Left lung (tissue), 10 donors: ENCODE measurements around the gene SGPP2. TPM values are rescaled to one million over a fixed set of nuclear protein-coding genes. Genes with fewer than 3 reads are reported as not detected.

Source experiments
- ATAC-seq: fragments of 200-7000 bp; cut with Tn5 transposase; one replicate; pipeline ENCODE4 v1.9.1; 2020; ENCODE audit warnings: moderate library complexity
- DNase-seq, 4 donors: peaks; one replicate each; pipeline ENCODE4 v3.0.0-alpha.2; 2013 to 2020
- H3K27ac ChIP-seq, 2 donors: fragments of 200-600 bp; sonication (generic) in 1 of 2; one replicate each; pipeline versions ENCODE4 v1.5.0 to v1.8.0; 2020 to 2021
- H3K27me3 ChIP-seq, 2 donors: fragments of 200-600 bp; sonication (generic) in 1 of 2; one replicate each; pipeline versions ENCODE4 v1.5.0 to v1.8.0; 2020 to 2021
- H3K36me3 ChIP-seq, 2 donors: fragments of 200-600 bp; sonication (generic) in 1 of 2; one replicate each; pipeline versions ENCODE4 v1.5.0 to v1.8.0; 2020 to 2021
- H3K4me1 ChIP-seq, 2 donors: fragments of 200-600 bp; one replicate each; pipeline ENCODE4 v1.8.0; 2021
- H3K4me3 ChIP-seq, 2 donors: fragments of 200-600 bp; sonication (generic) in 1 of 2; one replicate each; pipeline versions ENCODE4 v1.5.0 to v1.8.0; 2020 to 2021; ENCODE audit warnings: mild to moderate bottlenecking in 1 of 2
- H3K9me3 ChIP-seq, 2 donors: fragments of 200-600 bp; sonication (generic) in 1 of 2; one replicate each; pipeline versions ENCODE4 v1.5.0 to v1.8.0; 2020 to 2021
- intact Hi-C, 2 donors: fragments of 100-400 bp; cut with DNase I; formaldehyde crosslinking; loops; one replicate each; pipeline versions ENCODE4 v1.11.2 to v1.14.2; 2022
- polyA plus RNA-seq, 6 donors: library from polyadenylated mRNA; unstranded; fragments of 120-200 nt; gene quantifications; one replicate each; pipeline ENCODE4 v1.2.1, GENCODE V29; 2013; ENCODE audit not compliant: insufficient read length in 6 of 6
- total RNA-seq, 2 donors: library from RNA; stranded (reverse); fragmentation: NEBNext Ultra II Directional; extraction: Animal tissue kit (Norgen Biotek cat#: 25700); gene quantifications; one replicate each; pipeline ENCODE4 v1.2.1, GENCODE V29; 2021
- TF ChIP-seq, protein P1 (sequence below), 2 donors: fragments of 200-600 bp; sonication (generic) in 1 of 2; IDR thresholded peaks; one replicate each; pipeline versions ENCODE4 v1.5.0 to v1.8.0; 2021; ENCODE audit warnings: antibody characterized with exemption in 2 of 2
- donor health status: DM: no; HTN: yes; CAD: no.
- donor health status: DM: no; HTN: no; CAD: no.

The SGPP2 gene
- total and polyA plus RNA-seq, 8 donors: 2.2 to 31.2 (median 5.9) TPM

DNA sequence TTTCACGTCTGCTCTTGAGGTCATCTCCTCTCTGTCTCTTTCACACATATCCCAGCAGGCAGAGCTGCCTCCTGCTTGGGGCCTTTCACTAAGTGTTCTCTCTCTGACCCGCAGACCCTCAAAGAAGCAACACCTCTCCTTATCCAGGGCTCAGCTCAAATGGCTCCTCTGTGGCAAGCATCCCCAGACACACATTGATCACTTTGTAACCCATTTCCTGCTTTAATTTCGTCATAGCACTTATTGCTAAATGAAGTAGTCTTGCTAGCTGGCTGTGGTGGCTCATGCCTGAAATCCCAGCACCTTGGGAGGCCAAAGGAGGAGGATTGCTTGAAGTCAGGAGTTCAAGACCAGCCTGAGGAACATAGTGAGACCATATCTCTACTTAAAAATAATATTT lies 41.4 kb downstream of the SGPP2 start:
- Histone ChIP-seq H3K27ac (no peak overlapping the region), H3K4me3 (no peak overlapping the region), H3K36me3 (no peaks in the 10 kb centered on the region), H3K27me3 (no peaks in the 10 kb centered on the region), H3K4me1 (no peaks in the 10 kb centered on the region), H3K9me3 (no peaks in the 10 kb centered on the region)
- TF ChIP-seq, protein P1, sequence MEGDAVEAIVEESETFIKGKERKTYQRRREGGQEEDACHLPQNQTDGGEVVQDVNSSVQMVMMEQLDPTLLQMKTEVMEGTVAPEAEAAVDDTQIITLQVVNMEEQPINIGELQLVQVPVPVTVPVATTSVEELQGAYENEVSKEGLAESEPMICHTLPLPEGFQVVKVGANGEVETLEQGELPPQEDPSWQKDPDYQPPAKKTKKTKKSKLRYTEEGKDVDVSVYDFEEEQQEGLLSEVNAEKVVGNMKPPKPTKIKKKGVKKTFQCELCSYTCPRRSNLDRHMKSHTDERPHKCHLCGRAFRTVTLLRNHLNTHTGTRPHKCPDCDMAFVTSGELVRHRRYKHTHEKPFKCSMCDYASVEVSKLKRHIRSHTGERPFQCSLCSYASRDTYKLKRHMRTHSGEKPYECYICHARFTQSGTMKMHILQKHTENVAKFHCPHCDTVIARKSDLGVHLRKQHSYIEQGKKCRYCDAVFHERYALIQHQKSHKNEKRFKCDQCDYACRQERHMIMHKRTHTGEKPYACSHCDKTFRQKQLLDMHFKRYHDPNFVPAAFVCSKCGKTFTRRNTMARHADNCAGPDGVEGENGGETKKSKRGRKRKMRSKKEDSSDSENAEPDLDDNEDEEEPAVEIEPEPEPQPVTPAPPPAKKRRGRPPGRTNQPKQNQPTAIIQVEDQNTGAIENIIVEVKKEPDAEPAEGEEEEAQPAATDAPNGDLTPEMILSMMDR (IDR thresholded peaks at IDR 0.05): no peak
- intact Hi-C loops: no loop called here
- DNase-seq (no peak), ATAC-seq (no peak)

DNA sequence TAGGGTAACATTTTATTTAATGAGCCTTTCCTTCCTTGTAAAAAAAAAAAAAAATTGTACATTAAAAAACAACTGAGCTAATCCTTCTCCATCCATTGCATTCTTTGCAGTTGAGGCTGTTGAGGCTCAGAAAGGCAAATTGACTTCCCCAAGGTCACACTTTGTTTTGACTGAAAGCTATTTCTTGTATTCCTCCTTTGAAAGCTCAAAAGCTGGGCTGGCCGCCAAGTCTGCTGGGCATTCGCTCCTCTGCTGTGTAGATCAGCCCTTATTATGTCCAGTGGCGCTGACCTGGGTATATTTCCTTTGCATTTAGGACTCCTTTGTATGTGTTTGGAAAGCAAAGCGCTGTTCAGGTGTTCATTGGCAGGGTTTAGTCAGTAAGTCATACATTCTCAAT lies 44.0 kb downstream of the SGPP2 start:
- no peaks in the 10 kb centered on the region for H3K9me3 ChIP-seq
- no peaks in the 10 kb centered on the region for H3K36me3 ChIP-seq
- intact Hi-C loops: no loop called here
- DNase-seq: no peak
- no peak overlapping the region for H3K27ac ChIP-seq
- TF ChIP-seq, protein P1 (IDR thresholded peaks at IDR 0.05): no peak
- ATAC-seq: no peak
- H3K4me1 ChIP-seq: no peaks in the 10 kb centered on the region
- H3K27me3 ChIP-seq: no peaks in the 10 kb centered on the region
- no peak overlapping the region for H3K4me3 ChIP-seq

DNA sequence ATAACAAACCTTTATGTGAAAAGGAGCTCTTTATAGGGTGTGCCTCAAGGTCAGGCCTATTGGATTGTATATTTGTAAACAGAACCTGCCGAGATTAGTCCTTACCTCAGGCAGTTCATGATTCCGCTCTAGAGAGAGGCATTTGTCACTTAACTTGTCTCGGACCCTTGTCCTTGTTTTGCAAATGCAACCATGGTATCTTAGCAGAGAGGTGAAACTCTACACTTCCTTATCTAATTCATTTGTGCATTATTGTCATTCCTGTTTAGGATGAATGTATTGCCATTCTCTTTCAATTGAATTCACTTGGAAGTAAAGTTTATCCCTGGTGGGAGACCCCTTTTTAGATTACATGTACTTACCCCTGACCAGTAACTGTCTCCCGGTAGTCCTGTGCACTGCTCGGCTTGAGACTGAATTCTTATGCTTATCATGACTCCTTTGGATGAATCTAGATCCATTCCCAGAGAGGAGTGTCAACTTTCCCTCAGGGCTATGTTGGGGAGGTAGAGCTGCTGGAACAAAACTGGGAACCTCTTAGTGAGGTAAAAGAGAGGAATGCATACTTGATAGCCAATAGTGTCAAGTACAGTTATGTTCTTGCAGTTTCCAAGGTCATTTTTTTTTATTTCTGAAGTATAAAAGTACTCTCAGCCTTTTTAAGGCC lies 46.6 kb downstream of the SGPP2 start:
- Histone ChIP-seq H3K4me3 (no peak overlapping the region), H3K36me3 (no peaks in the 10 kb centered on the region), H3K27ac (no peak overlapping the region), H3K9me3 (no peaks in the 10 kb centered on the region), H3K27me3 (no peaks in the 10 kb centered on the region), H3K4me1 (no peaks in the 10 kb centered on the region)
- TF ChIP-seq, protein P1 (IDR thresholded peaks at IDR 0.05): no peak
- intact Hi-C loops: no loop called here
- ATAC-seq (no peak), DNase-seq (no peak)

DNA sequence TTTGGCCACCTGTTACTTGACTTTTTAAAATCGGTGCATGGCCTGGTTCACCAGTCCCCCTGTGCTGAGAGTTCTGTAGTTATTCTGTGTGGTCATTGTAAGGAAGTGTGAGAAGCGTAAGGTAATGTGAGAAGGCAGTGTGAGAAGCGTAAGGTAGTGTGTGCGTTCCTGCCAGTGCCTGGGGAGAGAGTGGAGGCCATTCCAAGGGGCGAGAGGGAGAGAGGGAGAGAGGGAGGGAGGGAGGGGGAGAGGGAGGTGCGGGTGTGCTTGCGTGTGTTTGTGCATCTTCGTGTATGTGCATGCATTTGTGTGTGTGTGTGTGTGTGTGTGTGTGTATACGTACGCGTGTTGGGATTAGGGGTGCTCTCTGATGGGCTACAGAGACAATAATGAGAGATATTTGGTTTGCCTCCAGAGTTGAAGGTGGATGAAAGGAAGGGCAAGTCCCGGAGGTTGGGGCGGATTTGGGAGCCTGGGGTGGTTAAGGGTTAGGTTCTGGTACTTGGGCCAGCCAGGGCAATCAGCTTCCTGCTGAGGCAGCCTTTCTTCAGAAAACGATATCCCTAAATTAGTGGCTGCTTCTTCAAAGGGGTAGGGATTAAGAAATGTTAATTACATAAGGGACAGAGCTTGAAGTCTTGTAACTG lies 53.7 kb downstream of the SGPP2 start:
- peaks cover 0 to 17% of the 10 kb centered on the region in 2 donors for H3K27me3 ChIP-seq
- no peak overlapping the region for H3K27ac ChIP-seq
- DNase-seq (no peak), ATAC-seq (no peak)
- no peaks in the 10 kb centered on the region for H3K36me3 ChIP-seq
- no peaks in the 10 kb centered on the region for H3K9me3 ChIP-seq
- no peak overlapping the region for H3K4me3 ChIP-seq
- H3K4me1 ChIP-seq: no peaks in the 10 kb centered on the region
- TF ChIP-seq, protein P1 (IDR thresholded peaks at IDR 0.05): no peak
- intact Hi-C loops: no loop called here

DNA sequence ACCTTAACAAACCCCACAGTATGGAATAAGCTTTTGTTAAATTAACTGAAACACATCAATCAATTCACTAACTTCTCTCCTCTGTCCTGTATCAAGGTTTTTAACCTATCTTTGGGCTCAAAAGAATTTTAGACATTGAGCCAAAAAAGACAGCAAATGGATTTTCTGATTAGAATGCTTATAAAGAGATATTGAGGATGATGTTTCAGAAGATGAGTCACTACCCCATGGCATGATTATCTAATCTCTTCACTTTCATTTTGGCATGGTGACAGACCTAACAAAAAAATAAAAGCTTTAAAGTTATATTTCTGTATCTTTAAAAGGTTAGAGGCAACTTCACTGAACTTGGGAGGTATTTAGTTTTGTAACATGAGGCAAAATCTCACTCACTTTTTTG lies 55.5 kb downstream of the SGPP2 start:
- intact Hi-C loops: no loop called here
- TF ChIP-seq, protein P1 (IDR thresholded peaks at IDR 0.05): no peak
- Histone ChIP-seq H3K36me3 (no peaks in the 10 kb centered on the region), H3K27ac (no peak overlapping the region), H3K4me3 (no peak overlapping the region), H3K4me1 (no peaks in the 10 kb centered on the region), H3K9me3 (no peaks in the 10 kb centered on the region), H3K27me3 (peaks cover 0 to 17% of the 10 kb centered on the region in 2 donors)
- ATAC-seq (no peak), DNase-seq (no peak)
